GM12865 (cell line): Measurements from ENCODE around the gene SPTBN4.
A peak's percentile ranks its signal among the peaks of the same experiment; 100 is the strongest.

Source experiments
- DNase-seq: peaks from one replicate; pipeline ENCODE4 v3.0.0; 2010; ENCODE audit warnings: low read depth
- H3K4me3 ChIP-seq: 2 replicates; pipeline ENCODE4 v1.5.1; 2011; ENCODE audit warnings: mild to moderate bottlenecking, low read depth, low read length, control low read depth
- TF ChIP-seq, protein P1 (sequence below): IDR thresholded peaks from 2 replicates; pipeline ENCODE4 v1.5.1; 2011; ENCODE audit warnings: low read length, control low read depth, low read depth, inconsistent platforms; ENCODE audit not compliant: insufficient read depth; ENCODE audit errors: missing control alignments

Gene SPTBN4

DNA sequence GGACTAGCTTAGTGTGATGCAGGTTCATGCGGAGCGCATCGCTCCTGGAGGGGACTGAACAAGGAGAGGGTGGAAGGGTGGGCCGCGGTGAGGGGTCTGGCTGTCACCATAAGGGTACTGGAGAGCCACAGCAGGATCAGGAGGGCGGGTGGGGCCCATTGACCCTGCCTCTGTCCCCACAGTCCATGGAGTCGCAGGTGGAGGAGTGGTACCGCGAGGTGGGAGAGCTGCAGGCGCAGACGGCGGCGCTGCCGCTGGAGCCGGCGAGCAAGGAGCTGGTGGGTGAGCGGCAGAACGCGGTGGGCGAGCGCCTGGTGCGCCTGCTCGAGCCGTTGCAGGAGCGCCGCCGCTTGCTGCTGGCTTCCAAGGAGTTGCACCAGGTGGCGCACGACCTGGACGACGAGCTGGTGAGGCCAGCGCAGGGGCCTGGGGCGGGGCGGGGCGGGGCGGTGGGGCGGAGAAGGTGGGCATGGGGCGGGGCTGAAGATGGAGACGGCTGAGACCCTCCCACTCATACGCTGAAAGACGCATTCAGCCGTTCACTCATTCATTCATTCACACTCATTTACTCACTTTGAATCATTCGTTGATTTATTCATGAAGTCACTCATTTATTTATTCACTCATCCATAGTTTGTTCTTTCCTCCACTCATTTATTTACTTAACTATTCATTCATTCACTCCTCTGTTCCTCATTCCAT, 82.4 kb downstream of the SPTBN4 start:
- DNase-seq = peak; percentile 75
- no peak overlapping the region for H3K4me3 ChIP-seq
- TF ChIP-seq, protein P1, sequence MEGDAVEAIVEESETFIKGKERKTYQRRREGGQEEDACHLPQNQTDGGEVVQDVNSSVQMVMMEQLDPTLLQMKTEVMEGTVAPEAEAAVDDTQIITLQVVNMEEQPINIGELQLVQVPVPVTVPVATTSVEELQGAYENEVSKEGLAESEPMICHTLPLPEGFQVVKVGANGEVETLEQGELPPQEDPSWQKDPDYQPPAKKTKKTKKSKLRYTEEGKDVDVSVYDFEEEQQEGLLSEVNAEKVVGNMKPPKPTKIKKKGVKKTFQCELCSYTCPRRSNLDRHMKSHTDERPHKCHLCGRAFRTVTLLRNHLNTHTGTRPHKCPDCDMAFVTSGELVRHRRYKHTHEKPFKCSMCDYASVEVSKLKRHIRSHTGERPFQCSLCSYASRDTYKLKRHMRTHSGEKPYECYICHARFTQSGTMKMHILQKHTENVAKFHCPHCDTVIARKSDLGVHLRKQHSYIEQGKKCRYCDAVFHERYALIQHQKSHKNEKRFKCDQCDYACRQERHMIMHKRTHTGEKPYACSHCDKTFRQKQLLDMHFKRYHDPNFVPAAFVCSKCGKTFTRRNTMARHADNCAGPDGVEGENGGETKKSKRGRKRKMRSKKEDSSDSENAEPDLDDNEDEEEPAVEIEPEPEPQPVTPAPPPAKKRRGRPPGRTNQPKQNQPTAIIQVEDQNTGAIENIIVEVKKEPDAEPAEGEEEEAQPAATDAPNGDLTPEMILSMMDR = peak; percentile 58

DNA sequence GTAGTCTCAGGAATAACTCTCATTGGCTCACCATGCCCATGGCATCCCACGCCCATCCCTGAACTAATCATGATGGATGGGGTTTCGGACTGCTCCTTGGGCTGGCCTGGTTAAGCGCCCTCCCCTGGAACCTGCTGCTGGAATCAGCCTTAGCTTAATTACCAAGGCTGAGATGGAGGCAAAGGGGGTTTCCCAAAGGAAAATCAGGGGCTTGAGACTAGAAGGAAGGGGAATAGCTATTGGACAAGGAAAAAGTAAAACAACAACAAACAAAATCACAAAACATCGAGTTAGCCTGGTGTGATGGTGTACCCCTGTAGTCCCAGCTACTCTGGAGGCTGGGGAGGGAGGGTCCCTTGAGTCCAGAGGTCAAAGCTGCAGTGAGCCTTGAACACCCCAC, 84.2 kb downstream of the SPTBN4 start:
- H3K4me3 ChIP-seq = no peak overlapping the region
- TF ChIP-seq, protein P1 = no peak
- no peak for DNase-seq

DNA sequence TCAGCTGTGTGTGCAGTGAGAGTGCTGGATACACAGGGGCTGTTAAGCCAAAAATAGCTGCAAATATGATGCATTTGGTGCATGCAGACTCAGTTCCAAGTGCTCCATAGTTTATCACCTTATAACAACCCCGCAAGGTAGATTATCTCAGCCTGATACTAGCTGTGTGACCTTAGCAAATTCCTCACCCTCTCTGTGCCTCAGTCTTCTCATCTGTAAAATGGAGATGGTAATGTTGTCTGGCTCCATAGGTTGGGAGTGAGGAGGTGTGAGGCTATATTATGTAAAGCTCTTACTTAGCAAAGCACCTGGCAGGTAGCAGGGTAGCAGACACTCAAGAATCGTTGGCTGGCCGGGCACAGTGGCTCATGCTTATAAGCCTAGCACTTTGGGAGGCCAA, 86.0 kb downstream of the SPTBN4 start:
- TF ChIP-seq, protein P1 = no peak
- H3K4me3 ChIP-seq = no peak overlapping the region
- no peak for DNase-seq

DNA sequence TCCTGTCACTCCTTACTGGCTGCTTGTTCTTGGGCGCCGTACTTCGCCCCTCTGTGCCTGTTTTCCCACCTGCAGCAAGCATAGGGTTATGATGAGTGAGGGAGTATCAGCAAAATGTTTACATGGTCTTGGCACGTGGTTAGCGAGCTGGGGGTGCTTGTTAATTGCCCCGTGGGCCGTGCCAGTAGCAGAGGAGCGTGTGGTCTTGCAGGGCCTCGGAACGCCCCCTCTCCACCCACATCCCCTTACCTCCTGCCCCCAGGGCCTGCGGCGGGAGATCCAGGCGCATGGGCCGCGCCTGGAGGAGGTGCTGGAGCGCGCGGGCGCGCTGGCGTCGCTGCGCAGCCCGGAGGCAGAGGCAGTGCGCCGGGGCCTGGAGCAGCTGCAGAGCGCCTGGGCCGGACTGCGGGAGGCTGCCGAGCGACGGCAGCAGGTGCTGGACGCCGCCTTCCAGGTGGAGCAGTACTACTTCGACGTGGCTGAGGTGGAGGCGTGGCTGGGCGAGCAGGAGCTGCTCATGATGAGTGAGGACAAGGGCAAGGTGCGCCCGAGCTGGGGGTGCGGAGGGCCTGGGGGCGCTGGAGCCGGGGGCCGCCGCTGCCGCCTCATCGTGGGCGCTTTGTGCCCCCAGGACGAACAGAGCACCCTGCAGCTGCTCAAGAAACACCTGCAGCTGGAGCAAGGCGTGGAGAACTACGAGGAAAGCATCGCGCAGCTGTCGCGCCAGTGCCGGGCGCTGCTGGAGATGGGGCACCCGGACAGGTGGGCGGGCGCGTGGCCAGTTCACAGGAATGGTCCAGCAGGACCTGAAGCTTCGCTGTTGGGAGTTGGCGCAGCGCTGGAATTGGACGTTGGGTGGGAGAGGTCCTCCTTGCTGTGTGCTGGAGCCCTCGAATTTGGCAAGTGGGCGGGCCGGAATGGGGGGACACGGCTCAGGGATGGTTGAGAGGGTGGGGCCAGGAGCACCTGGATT, 87.4 kb downstream of the SPTBN4 start:
- no peak overlapping the region for H3K4me3 ChIP-seq
- TF ChIP-seq, protein P1 = no peak
- no peak for DNase-seq

DNA sequence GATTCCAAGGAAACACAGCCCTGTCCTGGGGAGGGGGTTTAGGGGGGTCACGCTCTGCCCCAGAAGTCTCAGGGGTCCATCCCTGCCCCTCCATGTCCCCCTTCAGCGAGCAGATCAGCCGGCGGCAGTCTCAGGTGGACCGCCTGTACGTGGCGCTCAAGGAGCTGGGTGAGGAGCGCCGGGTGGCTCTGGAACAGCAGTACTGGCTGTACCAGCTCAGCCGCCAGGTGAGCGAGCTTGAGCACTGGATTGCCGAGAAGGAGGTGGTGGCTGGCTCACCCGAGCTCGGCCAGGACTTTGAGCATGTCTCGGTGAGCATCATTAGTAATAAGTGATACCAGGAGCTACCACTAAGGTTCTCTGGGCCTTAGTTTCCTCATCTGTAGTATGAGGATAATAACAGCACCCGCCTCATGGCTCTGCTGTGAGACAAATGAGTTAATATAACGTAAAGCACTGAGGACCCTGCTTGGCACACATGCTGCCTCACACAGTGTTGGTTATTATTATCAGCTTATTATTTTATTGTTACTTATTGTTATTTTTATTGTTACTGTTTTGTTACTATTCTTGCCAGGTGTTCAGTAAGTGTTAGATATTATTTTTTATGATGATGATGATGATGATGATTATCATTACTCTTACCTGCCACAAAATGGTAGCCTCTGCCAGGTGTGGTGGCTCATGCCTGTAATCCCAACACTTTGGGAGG, 89.3 kb downstream of the SPTBN4 start:
- no peak for DNase-seq
- TF ChIP-seq, protein P1 = no peak
- no peak overlapping the region for H3K4me3 ChIP-seq

DNA sequence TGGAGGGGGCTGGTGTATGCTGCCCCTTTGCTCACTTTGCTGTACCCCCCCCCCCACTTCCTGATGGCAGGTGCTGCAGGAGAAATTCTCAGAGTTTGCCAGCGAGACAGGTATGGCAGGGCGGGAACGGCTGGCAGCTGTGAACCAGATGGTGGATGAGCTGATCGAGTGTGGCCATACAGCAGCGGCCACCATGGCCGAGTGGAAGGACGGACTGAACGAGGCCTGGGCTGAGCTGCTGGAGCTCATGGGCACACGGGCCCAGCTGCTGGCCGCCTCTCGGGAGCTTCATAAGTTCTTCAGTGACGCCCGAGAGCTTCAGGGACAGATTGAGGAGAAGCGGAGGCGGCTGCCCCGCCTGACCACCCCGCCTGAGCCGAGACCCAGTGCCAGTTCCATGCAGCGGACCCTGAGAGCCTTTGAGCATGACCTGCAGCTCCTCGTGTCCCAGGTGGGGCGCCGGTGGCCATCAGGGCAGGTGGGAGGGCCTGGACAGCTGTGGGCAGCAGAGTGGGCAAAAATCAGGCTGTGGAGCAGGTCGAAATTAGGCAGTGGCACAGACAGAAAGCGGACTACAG, 90.2 kb downstream of the SPTBN4 start:
- H3K4me3 ChIP-seq = no peak overlapping the region
- TF ChIP-seq, protein P1 = no peak
- DNase-seq = no peak
